Measurements from ENCODE around the gene CILP2.

DNA sequence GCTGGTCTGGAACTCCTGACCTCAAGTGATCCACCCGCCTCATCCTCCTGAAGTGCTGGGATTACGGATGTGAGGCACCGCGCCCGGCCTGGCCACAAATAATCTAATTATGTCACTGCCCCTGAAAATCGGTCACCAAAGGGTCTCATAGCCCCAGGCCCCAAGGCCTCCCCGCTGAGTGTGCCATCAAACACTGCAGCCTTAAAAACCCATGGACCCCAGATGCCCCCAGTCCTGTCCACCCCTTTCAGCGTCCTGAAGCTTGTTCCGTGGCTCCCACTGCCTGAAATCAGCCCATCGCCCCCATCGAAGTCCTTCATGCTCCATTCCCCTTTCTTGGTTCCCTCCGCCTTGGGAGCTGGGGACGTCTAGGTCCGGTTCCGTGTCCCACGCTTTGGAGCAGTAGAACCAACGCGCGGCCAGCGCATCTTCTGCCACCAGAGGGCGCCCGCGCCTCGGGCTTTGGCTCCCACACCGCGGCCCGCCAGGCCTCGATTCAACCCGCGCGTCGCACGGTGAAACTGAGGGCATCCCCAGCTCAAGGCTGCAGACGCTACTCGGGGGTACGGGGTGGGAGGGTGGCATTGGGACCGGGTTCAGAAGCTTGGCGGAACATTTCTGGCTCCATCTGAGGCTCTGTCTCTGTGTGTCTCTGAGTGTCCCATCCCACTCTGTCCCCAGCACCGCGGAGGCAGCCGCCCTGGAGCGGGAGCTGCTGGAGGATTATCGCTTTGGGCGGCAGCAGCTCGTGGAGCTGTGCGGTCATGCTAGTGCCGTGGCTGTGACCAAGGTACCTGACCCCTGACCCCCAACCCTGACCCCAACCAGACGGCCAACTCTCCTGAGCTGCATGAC, 5.9 kb upstream of the CILP2 start:
- TF ChIP-seq, protein P1, sequence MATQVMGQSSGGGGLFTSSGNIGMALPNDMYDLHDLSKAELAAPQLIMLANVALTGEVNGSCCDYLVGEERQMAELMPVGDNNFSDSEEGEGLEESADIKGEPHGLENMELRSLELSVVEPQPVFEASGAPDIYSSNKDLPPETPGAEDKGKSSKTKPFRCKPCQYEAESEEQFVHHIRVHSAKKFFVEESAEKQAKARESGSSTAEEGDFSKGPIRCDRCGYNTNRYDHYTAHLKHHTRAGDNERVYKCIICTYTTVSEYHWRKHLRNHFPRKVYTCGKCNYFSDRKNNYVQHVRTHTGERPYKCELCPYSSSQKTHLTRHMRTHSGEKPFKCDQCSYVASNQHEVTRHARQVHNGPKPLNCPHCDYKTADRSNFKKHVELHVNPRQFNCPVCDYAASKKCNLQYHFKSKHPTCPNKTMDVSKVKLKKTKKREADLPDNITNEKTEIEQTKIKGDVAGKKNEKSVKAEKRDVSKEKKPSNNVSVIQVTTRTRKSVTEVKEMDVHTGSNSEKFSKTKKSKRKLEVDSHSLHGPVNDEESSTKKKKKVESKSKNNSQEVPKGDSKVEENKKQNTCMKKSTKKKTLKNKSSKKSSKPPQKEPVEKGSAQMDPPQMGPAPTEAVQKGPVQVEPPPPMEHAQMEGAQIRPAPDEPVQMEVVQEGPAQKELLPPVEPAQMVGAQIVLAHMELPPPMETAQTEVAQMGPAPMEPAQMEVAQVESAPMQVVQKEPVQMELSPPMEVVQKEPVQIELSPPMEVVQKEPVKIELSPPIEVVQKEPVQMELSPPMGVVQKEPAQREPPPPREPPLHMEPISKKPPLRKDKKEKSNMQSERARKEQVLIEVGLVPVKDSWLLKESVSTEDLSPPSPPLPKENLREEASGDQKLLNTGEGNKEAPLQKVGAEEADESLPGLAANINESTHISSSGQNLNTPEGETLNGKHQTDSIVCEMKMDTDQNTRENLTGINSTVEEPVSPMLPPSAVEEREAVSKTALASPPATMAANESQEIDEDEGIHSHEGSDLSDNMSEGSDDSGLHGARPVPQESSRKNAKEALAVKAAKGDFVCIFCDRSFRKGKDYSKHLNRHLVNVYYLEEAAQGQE (IDR thresholded peaks at IDR 0.05; ENCODE audit: insufficient read depth in 1 of 2, low read depth in 2 of 2, low read length in 2 of 2) = no peak
- TF ChIP-seq SIN3A (IDR thresholded peaks at IDR 0.05; ENCODE audit: borderline replicate concordance, insufficient read depth, low read length) = no peak
